Measurements from ENCODE around the gene TMEM209. TPM values are rescaled to one million over a fixed set of nuclear protein-coding genes. Genes with fewer than 3 reads are reported as not detected.
"Not testable (repeated sequence)": the region's sequence is repeated elsewhere in the genome, so short reads cannot be mapped to it uniquely, and the experiment has no call there.

Gene TMEM209
- polyA plus RNA-seq, 1 donor, result 10.7 TPM

- DNase-seq (ENCODE audit: low read depth), result no peak
These were observed 43.0 kb downstream of the TMEM209 start for GRCh38 chr7:130162196-130162595.

GRCh38 chr7:130160455-130160854, 44.8 kb downstream of the TMEM209 start:
- DNase-seq (ENCODE audit: low read depth), result no peak

- no peak for DNase-seq (ENCODE audit: low read depth)
These were observed 45.2 kb downstream of the TMEM209 start for GRCh38 chr7:130160023-130160422.

GRCh38 chr7:130157700-130158099, 47.5 kb downstream of the TMEM209 start:
- DNase-seq (ENCODE audit: low read depth), result no peak

- no peak for DNase-seq (ENCODE audit: low read depth)
These were observed 49.1 kb downstream of the TMEM209 start for GRCh38 chr7:130156140-130156539.

- no peak for DNase-seq (ENCODE audit: low read depth)
These were observed 50.5 kb downstream of the TMEM209 start for GRCh38 chr7:130154501-130155317.

GRCh38 chr7:130154131-130154500, 51.1 kb downstream of the TMEM209 start:
- DNase-seq (ENCODE audit: low read depth), result no peak

GRCh38 chr7:130153211-130153908, 51.8 kb downstream of the TMEM209 start:
- DNase-seq (ENCODE audit: low read depth), result no peak

- no peak for DNase-seq (ENCODE audit: low read depth)
These were observed 52.6 kb downstream of the TMEM209 start for GRCh38 chr7:130152493-130153210.

GRCh38 chr7:130151591-130152492, 53.4 kb downstream of the TMEM209 start:
- no peak for DNase-seq (ENCODE audit: low read depth)

- DNase-seq (ENCODE audit: low read depth), result no peak
These were observed 54.6 kb downstream of the TMEM209 start for GRCh38 chr7:130150587-130150986.

- no peak for DNase-seq (ENCODE audit: low read depth)
These were observed 55.7 kb downstream of the TMEM209 start for GRCh38 chr7:130149281-130150139.

GRCh38 chr7:130148561-130148960, 56.6 kb downstream of the TMEM209 start:
- DNase-seq (ENCODE audit: low read depth), result no peak

GRCh38 chr7:130147710-130148325, 57.4 kb downstream of the TMEM209 start:
- DNase-seq (ENCODE audit: low read depth), result no peak

- no peak for DNase-seq (ENCODE audit: low read depth)
These were observed 58.4 kb downstream of the TMEM209 start for GRCh38 chr7:130146693-130147405.

- DNase-seq (ENCODE audit: low read depth), result not testable (repeated sequence)
These were observed 59.1 kb downstream of the TMEM209 start for GRCh38 chr7:130146142-130146541.

- no peak for DNase-seq (ENCODE audit: low read depth)
These were observed 59.6 kb downstream of the TMEM209 start for GRCh38 chr7:130145424-130146100.

GRCh38 chr7:130144312-130145171, 60.7 kb downstream of the TMEM209 start:
- no peak for DNase-seq (ENCODE audit: low read depth)

Measured in forelimb muscle (tissue), 1 donor.